ENCODE measurements around the gene IGDCC3.

- no peak for TF ChIP-seq CTCF (IDR thresholded peaks at IDR 0.05 in 2 of 3, conservative IDR thresholded peaks at IDR 0.05 in 1 of 3; ENCODE audit: control insufficient read depth in 2 of 3, extremely low read depth in 1 of 3, insufficient read depth in 1 of 3, low read depth in 3 of 3, low read length in 3 of 3)
- TF ChIP-seq BHLHE40 (IDR thresholded peaks at IDR 0.05; ENCODE audit: borderline replicate concordance in 1 of 2, low read depth in 2 of 2, low read length in 1 of 2) = no peak
- TF ChIP-seq EZH2 (IDR thresholded peaks at IDR 0.05; ENCODE audit: borderline replicate concordance, control insufficient read depth, low read depth, low read length) = no peak
- TF ChIP-seq RELA (IDR thresholded peaks at IDR 0.05; ENCODE audit: borderline replicate concordance, partially characterized antibody) = no peak
- TF ChIP-seq GABPA (IDR thresholded peaks at IDR 0.05; ENCODE audit: low read depth) = no peak
- no peak for TF ChIP-seq BCL11A (IDR thresholded peaks at IDR 0.05; ENCODE audit: low read depth, low read length)
- TF ChIP-seq JUND (IDR thresholded peaks at IDR 0.05; ENCODE audit: low read depth, low read length) = no peak
These were observed 11.5 kb downstream of the IGDCC3 start for GRCh38 chr15:65366122-65366892.
